ENCODE data around the gene SCYGR2.

The SCYGR2 gene

GRCh38 chr2:227617316-227618230, 18.9 kb downstream of the SCYGR2 start, which contains the start of gene SCYGR4:
SCYGR4 (plus strand) TSS chr2:227617498; CDS start chr2:227617498, 0 bp downstream.
- no peak for DNase-seq (ENCODE audit: low read depth)
- H3K4me3 ChIP-seq (ENCODE audit: low read length), result no peak within 1 kb of the TSS
- no peak for TF ChIP-seq CTCF (conservative IDR thresholded peaks at IDR 0.05; ENCODE audit: low read length)

- peak; percentile 66 for DNase-seq (ENCODE audit: low read depth)
- no peak overlapping the region for H3K4me3 ChIP-seq (ENCODE audit: low read length)
- TF ChIP-seq CTCF (conservative IDR thresholded peaks at IDR 0.05; ENCODE audit: low read length), result no peak
Observed at GRCh38 chr2:227623226-227623625, 24.5 kb downstream of the SCYGR2 start.

GRCh38 chr2:227625420-227625819, 26.7 kb downstream of the SCYGR2 start:
- H3K4me3 ChIP-seq (ENCODE audit: low read length), result no peak overlapping the region
- TF ChIP-seq CTCF (conservative IDR thresholded peaks at IDR 0.05; ENCODE audit: low read length), result no peak
- DNase-seq (ENCODE audit: low read depth), result no peak

- no peak for DNase-seq (ENCODE audit: low read depth)
- TF ChIP-seq CTCF (conservative IDR thresholded peaks at IDR 0.05; ENCODE audit: low read length), result no peak
Observed at GRCh38 chr2:227626580-227627151, 28.0 kb downstream of the SCYGR2 start.

GRCh38 chr2:227627769-227628168, 29.1 kb downstream of the SCYGR2 start:
- no peak for TF ChIP-seq CTCF (conservative IDR thresholded peaks at IDR 0.05; ENCODE audit: low read length)
- no peak overlapping the region for H3K4me3 ChIP-seq (ENCODE audit: low read length)
- no peak for DNase-seq (ENCODE audit: low read depth)

More at GRCh38 chr2:227626580-227627151, 28.0 kb downstream of the SCYGR2 start:
- no peak overlapping the region for H3K4me3 ChIP-seq (ENCODE audit: low read length)

- no peak for DNase-seq (ENCODE audit: low read depth)
- no peak for TF ChIP-seq CTCF (conservative IDR thresholded peaks at IDR 0.05; ENCODE audit: low read length)
- no peak overlapping the region for H3K4me3 ChIP-seq (ENCODE audit: low read length)
Observed at GRCh38 chr2:227629435-227629834, 30.7 kb downstream of the SCYGR2 start.

GRCh38 chr2:227630322-227630721, 31.6 kb downstream of the SCYGR2 start:
- no peak overlapping the region for H3K4me3 ChIP-seq (ENCODE audit: low read length)
- no peak for TF ChIP-seq CTCF (conservative IDR thresholded peaks at IDR 0.05; ENCODE audit: low read length)
- no peak for DNase-seq (ENCODE audit: low read depth)

Data from AG10803 (cell line).